HG02763 (cell line): ENCODE measurements around the gene CFC1.
"Not testable (repeated sequence)": the region's sequence is repeated elsewhere in the genome, so short reads cannot be mapped to it uniquely, and the experiment has no call there.

ENCODE experiments used
- ATAC-seq: cut with Tn5 transposase; IDR thresholded peaks from one replicate; pipeline ENCODE4 v1.9.1; 2021; ENCODE audit warnings: mild to moderate bottlenecking, moderate library complexity; ENCODE audit not compliant: unreplicated experiment

Gene CFC1

DNA sequence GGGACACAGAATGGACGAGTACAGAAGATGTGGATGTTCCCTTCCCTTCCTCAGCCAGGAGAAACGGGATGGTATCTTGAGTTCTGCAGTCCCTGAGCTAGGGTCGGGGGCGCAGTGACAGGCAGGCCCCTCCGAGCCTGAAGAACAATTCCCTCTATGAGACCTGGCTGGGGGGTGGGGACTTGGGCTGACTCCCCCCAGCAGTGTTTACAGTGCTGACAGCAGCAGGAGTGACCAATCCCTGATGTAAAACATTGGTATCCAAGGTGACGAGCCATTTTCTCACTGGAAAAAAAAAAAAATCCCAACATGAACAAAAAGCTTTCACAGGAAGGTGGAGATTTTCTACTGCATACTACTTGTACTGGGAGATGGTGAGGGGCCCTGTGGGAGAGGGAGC is at the start of gene CFC1:
Gene CFC1 (minus strand): TSS at position 183 of the 400 bp plus-strand sequence. CDS start 288 bp downstream, outside the sequence.
- not testable (repeated sequence) for ATAC-seq

DNA sequence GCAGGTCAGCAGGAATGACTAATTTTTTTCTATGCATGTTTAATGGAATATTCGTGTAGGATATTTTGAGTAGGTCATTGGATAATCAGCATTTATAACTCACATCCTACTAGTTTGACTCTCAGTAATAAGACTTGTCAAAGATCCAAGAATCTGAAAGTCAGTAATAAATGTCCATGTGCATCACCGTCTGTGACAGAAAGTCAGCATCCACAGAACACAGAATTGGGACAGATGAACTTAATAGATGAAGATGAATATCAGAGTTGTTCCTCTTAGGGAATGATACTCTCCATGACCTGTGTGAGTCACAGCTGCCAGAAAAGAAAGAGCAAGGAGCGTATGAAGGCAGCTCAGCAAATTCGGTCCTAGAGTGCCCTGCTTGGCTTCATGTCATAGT is 42.3 kb upstream of the CFC1 start:
- ATAC-seq = not testable (repeated sequence)

DNA sequence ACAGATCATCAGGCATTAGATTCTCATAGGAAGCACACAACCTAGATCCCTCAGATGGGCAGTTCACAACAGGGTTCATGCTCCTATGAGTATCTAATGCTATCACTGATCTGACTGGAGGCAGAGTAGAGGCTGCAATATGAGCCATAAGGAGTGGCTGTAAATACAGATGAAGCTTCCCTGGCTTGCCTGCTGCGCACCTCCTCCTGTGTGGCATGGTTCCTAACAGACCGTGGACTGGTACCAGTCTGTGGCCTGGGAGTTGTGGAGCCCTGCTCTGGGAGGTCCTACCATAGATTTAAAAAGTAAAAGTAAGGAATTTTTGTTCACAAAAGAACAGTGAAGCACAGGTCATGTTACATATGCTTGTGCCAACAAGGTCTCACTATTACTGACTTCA is 39.6 kb upstream of the CFC1 start:
- ATAC-seq = not testable (repeated sequence)

DNA sequence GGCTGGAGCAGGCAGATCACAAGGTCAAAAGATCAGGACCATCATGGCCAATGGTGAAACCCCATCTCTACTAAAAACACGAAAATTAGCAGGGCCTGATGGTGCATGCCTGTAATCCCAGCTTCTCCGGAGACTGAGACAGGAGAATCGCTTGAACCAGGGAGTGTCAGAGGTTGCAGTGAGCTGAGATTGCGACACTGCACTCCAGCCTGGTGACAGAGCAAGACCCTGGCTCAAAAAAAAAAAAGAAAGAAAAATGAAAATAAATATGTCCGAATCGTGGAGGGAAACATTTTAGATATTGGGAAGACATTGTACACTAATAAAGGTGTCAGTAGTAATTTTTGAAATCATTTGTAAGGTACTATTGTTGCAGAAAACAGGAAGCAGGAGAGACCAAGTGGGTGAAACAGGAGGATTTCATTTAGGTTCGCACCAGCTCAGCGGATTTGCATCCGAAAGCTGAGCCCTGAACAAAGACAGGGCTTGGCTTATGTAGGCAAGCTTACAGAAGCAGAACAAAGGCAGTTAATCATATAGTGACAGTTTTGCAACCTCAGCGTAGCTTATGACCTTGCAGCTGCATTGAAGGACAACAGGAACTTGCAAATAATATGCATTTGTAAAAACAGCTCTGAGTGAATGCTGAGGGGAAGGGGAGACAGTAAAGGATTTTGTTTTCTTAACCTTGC is 29.6 kb upstream of the CFC1 start:
- ATAC-seq = not testable (repeated sequence)

DNA sequence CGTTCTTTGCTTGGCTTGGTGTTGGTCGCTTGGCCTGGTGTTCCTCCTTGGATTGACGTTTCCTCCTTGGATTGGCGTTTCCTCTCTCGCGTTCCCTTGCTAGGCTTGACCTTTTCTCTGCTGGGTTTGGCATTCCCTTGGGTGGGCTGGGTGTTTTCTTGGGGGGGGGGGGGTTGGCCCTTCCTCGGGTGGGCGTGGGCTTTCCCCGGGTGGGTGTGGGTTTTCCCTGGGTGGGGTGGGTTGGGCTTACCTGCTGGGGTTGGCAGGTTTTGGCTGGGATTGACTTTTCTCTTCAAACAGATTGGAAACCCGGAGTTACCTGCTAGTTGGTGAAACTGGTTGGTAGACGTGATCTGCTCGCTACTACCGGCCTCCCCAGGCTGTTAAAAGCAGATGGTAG is 11.8 kb upstream of the CFC1 start, which contains the start of gene POTEJ:
Gene POTEJ (plus strand): TSS at position 301 of the 400 bp plus-strand sequence. CDS start 93 bp downstream, at position 394.
- not testable (repeated sequence) for ATAC-seq

DNA sequence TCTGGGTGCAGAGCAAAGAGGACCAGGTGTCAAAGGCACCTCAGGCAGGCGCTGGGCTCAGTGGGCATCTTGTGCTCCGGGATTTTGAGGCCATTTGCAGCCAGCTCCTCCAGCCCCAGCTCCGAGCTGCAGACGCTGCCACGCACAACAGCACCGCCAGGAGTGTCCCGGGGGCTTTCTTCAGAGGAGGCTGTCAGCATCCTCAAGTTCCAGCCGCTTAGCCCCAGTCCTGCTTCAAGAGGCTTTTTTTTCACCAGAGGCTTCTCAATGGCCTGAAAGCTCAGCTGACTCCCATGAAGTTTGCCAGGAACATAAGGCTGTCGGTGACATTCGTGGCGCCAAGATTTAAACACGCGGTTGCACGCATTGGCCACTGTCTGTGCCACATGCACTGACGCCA is 11.1 kb upstream of the CFC1 start:
- ATAC-seq = not testable (repeated sequence)

DNA sequence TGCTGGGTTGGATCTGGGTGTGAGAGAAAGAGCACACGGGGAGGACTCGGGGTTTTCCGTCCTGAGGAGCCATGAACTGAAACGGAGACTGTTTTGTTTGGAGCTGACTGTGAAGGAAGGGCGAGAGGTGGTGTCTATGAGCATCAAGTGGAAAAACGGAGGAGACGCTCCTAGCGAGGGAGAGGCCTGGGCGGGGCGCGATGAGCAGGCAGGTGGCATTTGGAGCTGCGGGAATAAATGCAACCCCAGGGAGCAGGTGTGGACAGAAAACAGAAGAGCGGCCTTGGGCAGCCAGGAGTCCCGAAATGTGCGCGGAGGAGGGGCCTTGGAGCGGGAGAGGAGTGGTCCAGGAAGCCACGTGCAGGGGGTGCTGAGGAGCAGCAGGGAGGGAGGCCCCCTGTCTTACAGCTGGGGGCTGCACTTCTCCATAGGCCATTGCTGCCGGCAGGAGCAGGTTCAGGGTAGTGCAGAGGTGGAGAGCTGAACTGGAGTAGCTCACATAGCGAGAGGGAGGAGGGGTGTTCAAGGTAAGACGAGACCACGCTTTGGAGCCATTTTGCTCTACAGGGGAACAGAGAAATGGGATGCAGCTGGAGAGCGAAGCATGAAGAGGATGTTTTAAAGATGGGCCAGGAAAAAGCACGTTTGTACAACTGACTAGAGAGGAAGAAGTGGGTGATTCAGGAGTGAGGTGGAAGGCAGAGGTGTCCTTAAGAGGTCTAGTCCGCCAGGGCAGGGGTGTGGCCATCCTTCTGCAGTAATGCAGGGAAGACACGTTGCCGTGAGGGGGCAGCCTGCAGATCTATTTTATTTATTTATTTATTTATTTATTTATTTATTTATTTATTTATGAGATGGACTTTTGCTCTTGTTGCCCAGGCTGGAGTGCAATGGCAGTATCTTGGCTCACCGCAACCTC is 9.9 kb upstream of the CFC1 start:
- ATAC-seq = not testable (repeated sequence)

DNA sequence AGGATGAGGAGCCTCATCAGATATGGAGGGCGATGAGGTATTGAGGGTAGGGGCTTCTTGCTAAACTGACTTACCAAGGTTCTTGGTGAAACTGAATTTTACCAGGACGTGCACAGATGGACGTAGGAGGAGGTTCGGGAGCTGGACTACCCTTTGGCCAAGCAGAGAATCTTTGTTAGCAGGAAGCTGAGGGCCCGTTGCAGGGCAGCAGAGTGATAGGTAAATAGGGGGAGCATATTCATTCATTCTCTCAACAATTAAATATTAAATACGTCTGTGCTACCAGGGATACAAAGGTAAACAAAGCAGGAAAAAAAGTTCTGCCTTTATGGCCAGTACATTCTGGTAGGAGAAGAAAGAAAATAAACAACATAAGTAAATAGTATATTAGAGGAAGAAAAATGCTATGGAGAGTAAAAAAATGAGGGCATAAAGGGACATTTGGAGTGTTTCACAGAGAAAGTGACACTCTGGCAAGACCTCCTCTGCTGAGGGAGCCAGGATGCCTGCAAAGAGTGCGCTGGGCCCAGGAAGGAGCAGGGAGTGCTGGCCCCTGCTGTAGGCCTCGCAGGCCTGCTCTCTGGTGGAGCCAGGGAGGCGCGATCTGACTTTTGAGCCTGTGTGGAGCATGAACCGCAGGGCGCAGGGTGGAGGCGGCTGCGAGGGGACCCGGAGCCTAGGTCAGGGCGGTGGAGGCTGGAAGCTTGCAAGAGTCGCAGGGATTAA is 9.1 kb upstream of the CFC1 start:
- ATAC-seq = not testable (repeated sequence)

DNA sequence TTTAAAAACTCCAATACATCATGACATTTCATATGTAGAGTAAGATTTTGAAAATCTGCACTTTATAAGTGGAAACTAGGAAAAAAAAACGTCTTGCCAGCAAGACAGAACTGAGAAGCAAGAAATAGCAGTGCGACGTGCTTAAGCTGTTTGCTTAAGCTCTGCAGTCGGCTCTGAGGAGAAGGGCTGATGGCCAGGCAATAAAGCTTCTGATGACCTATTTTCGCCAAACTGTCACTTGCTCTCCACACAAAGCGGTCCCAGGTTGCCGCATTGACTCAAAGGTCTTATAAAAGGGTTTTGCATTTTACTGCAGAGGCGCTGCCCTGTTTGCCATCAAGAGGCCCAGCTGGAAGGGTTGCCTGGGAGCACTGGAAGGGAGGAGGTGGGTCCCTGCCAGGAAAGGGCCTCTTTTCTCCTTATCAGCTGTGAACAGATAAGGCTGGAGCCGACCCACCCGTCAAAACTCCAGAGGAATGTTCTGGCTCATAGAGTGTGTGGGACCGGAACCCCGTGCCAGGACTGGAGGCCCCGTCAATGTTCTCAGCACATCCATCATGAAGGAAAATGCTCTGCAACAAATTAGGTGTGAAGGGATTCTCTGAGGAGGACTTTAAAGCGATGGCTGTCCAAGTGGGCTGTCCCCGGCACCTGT is 2.4 kb upstream of the CFC1 start:
- ATAC-seq = not testable (repeated sequence)

DNA sequence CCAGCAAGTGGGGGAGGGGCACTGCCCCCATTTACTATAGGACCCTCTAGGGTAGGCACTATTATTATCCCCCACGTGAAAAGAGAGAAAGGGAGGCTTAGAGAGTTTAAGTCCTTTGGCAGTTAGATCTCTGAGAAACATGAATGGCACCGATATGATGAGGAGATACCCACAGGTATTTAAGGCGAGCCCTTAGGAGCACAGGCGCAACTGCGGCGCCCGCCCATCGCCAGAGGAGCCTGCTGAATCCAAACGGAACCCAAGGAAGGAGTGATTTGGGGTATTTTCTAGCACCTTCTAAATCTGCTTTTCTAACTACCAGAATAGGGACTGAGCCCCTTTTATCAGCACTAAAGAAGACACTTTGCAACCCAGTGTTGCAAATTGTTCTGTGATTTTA is 551 bp upstream of the CFC1 start:
- not testable (repeated sequence) for ATAC-seq

DNA sequence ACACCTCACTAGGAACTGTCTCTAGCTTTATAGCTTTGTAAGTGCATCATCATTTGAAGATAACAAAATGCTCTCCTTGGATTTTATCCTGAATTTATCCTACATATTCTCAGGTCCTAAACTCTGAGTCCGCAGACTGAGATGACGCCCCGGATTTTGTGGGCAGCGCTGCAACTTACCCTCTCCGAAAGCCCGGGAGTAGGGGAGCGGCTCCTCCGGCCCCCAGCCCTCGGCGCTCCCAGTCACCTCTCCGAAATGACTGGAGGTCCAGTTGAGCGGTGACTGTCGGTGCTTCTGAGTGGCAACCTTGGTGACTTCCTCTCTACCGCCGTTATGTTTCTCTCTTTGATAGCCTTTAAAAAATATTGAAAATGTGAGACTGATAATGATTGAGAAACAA is 912 bp downstream of the CFC1 start:
- ATAC-seq = not testable (repeated sequence)

DNA sequence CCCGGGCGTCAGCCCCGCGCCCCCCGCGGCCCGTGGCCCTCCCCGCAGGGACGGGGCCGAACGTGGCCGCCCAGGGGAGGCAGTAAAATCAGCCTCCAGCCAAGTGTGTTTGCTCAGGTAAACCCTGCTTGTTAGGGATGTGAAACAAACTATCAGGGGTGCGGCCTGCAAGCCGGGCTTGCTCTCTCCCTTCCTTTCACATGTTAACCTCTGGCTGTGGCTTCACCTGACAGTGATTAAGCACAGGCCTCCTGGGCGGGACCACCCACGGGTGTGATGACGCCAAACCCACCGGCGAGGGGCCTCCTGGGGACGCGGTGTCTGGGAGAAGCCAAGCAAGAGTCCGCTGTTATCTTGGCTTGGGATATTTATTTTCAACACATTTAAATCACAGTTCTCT is 1.4 kb downstream of the CFC1 start:
- not testable (repeated sequence) for ATAC-seq

DNA sequence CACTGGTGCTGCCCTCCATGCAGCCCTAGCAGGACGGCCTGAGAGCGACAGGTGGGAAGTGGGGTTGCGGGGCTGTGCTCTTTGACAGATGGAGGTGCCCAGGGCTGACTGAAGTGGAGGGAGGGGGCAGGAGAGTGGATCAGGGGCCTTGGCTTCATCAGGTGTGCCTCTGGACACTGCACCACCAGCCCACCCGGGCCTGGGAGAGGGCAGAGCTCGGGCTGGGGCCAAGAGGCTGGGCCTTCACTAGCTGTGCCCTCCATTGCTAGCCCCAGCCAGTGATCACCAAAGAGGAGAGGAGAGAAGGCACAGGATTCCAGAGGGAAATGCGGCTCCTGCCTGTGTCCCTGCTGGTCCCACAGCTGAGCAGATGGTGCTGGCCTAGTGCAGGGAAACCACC is 2.6 kb downstream of the CFC1 start:
- not testable (repeated sequence) for ATAC-seq

DNA sequence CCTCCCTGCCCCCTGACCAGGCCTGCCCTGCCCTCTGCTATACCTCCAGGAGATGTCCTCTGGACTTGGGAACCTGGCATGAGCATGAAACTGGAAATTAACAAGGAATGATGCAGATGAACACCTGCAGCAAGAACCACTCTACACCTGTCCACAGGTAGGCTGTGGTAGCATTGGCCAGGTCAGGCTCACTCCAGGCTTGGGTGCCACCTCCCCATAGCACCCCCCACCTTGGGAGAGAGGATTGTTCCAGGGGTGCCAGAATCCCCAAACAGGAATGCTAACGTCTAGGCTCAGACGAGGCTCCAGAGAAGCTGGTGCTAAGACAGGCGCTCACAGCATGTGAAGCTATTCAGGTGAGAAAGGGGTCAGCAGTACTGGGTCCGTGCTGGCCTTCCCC is 5.4 kb downstream of the CFC1 start:
- not testable (repeated sequence) for ATAC-seq

DNA sequence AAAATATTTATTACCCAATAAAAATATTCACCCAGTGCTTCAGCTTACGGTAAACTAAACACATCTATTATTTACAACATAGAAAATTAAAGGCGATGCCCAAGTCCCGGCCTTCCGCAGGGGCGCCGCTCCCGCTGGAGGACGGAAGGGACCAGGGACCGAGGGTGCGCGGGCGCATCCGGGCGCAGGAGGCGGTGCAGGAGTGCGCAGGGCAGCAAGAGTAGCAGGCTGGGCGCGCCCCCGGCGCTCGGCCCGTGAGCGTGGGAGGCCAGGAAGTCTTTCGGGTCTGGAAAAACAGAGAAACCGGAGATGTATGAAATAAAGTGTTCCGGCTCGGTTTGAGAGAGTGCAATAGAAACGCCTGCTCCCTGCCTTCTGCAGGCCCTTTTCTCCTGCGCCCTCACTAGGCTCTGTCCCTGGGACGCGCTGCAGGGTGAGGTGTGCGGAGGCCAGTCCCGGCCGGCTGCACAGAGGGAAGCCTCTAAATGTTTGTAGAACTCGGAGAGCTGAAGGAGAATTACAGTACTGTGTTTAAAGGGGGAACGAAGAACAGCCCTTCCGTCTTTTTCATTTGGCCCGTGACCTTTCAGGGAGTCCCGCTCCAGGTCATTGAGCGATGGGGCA is 6.5 kb downstream of the CFC1 start:
- not testable (repeated sequence) for ATAC-seq

DNA sequence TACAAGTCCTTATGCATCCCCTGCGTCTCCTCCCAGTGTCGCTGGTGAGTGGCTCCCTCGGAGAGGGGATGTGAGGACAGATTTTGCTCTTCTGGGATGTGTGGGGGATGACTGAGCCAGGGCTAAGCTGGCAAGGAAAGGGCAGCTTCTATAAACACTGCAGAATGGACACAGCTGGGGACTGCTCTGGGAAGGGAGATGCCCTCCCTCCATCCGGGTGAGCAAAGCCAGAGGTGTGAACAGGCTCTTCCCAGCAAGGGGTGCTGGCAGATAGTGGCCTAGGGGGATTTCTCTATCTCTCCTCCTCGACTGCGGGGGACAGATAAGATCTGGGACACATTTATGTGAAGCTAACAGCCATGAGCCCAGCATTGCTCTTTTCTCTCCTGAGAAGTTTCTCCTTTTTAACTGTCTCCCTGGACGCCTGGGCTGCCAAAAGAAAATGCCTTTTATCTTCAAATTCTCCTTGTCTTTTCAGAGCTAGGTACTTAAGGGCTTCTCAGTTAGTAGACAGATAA is 8.5 kb downstream of the CFC1 start:
- not testable (repeated sequence) for ATAC-seq

DNA sequence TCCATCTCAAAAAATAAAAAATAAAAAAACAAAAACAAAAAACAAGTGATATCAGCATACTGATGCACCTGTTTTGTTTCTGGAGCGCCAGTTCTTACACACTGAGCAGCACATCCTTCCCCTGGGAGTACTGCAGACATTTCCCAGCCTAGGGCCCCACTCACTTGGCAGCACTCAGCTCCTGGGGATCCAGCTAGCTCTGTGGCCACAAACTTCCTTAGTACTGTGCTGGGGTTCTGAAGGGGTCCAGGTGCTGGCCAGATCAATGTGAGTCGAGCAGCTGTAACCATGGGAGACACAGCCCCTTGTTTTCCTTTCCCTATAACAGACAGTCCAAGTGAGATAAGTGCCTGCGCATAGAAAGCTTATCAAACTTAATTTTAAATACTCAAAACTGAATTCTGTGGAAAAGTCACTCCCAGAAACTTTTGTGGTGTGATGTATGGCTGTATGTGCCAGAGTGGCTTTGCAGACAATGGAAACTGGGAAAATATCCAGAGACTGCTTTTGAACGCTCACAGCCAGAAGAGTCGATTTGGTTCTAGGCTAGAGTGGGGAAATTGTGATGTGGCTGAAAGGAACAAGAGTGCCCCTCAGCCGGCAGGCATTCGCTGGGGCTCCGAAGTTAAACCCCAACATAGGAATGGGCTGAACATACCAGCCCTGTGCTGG is 9.1 kb downstream of the CFC1 start:
- not testable (repeated sequence) for ATAC-seq

DNA sequence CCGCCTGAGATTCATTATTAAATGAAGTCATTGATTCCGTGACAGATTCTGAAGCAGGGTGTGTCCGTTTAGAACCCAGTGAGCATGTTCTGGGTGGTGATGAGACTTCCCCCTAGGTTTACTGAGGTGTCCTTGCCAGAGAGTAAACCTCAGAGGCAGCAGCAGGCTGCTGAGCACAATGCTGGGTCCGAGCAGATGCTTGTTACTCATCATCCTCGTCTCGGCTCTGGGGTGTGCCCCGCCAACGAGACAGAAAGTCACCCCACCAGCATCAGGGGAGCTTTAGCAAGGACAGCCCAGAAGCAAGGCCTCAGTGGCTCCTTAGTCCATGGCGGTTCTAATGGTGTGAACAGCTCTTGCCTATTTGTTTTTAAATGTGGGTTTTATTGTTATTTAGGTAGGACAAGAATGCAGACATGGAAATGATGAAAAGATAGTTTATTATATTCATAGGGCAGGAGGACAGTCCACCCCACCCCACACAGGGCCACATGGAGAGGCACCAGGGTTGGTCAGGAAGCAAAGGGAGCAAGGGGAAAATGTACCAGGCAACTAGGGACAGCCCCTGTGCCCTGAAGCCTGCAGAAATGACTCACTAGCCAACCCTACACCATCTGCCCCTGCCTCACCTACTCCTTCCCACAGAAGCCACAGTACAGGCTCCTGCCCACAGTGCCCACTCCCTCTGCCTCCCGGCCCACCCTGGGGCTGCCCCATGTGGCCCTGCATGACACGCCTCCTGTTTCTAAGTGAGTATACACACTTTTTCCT is 10.5 kb downstream of the CFC1 start:
- peak; percentile 78 for ATAC-seq

DNA sequence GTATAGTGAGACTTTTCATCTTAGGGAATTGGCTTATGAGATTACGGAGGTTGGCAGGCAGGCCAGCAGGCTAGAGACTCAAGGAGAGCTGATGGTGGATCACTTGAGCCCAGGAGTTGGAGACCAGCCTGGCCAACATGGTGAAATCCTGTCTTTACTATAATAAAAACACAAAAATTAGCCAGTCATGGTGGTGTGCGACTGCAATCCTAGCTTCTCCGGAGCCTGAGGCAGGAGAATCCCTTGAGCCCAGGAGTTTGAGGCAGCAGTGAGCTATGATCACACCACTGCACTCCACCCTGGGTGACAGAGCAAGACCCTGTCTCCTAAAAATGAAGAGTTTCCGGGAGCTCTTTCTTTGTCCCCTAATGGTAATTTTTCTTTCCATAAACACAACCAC is 14.6 kb downstream of the CFC1 start:
- ATAC-seq = not testable (repeated sequence)
